Gastroesophageal sphincter (tissue), 4 donors: ENCODE data around the gene NCR3LG1. TPM values are rescaled to one million over a fixed set of nuclear protein-coding genes. Genes with fewer than 3 reads are reported as not detected.

Experiments used
- ATAC-seq: fragments of 150-250 bp; one replicate; pipeline ENCODE4 v1.9.1; 2016; ENCODE audit warnings: mild to moderate bottlenecking, moderate library complexity
- H3K27ac ChIP-seq, 4 donors: fragments of 200-600 bp; sonication (generic) in 3 of 4; 1 replicate in 3 of 4; 2 replicates in 1 of 4; pipeline ENCODE4 v1.5.1; 2016 to 2019
- H3K27me3 ChIP-seq: fragments of 200-600 bp; sonication (generic); one replicate; pipeline ENCODE4 v1.5.1; 2019
- H3K36me3 ChIP-seq, 2 donors: fragments of 200-600 bp; sonication (generic); one replicate each; pipeline ENCODE4 v1.5.1; 2019; ENCODE audit warnings: control low read depth in 1 of 2
- H3K4me1 ChIP-seq, 3 donors: fragments of 200-600 bp; sonication (generic); 1 replicate in 2 of 3; 2 replicates in 1 of 3; pipeline ENCODE4 v1.5.1; 2016 to 2019; ENCODE audit warnings: control low read depth in 2 of 3
- H3K4me3 ChIP-seq, 2 donors: fragments of 200-600 bp; sonication (generic); one replicate each; pipeline ENCODE4 v1.5.1; 2019; ENCODE audit warnings: mild to moderate bottlenecking in 1 of 2, moderate library complexity in 1 of 2
- H3K9me3 ChIP-seq, 3 donors: fragments of 200-600 bp; sonication (generic); one replicate each; pipeline ENCODE4 v1.5.1; 2017 to 2019; ENCODE audit warnings: control low read depth in 2 of 3
- EP300 ChIP-seq: sonication (generic); formaldehyde crosslinking; IDR thresholded peaks from one replicate; pipeline ENCODE4 v1.6.1; 2017; ENCODE audit warnings: antibody characterized with exemption, mild to moderate bottlenecking
- POLR2A ChIP-seq, 2 donors: fragments of 450-650 bp; IDR thresholded peaks; one replicate each; pipeline ENCODE4 v1.6.1; 2017; ENCODE audit warnings: antibody characterized with exemption in 2 of 2, mild to moderate bottlenecking in 2 of 2, moderate library complexity in 1 of 2
- POLR2AphosphoS5 ChIP-seq: sonication (generic); formaldehyde crosslinking; IDR thresholded peaks from one replicate; pipeline ENCODE4 v1.6.1; 2017; ENCODE audit warnings: antibody characterized with exemption
- WGBS, 2 donors: methylation state at CpG; one replicate each; pipeline ENCODE4 v1.1.5; 2018; ENCODE audit warnings: low coverage in 1 of 2; 5-methylcytosine and 5-hydroxymethylcytosine counted together
- total RNA-seq, 4 donors: library from RNA; depleted of rRNA; stranded (reverse); fragments of >200 nt; gene quantifications; one replicate each; pipeline ENCODE4 v1.1.0, GENCODE V29; 2016
- TF ChIP-seq, protein P1 (sequence below), 4 experiments: fragments of 200-600 bp in 2 of 4; fragments of 450-650 bp in 2 of 4; sonication (generic) in 1 of 4; IDR thresholded peaks; one replicate each; pipeline ENCODE4 v1.5.1; 2017 to 2019; ENCODE audit warnings: antibody characterized with exemption in 4 of 4, mild to moderate bottlenecking in 2 of 4, moderate library complexity in 2 of 4

Gene NCR3LG1
- total RNA-seq, 4 donors from 2014 or later, result 2.7 to 4.7 (median 3.9) TPM

DNA sequence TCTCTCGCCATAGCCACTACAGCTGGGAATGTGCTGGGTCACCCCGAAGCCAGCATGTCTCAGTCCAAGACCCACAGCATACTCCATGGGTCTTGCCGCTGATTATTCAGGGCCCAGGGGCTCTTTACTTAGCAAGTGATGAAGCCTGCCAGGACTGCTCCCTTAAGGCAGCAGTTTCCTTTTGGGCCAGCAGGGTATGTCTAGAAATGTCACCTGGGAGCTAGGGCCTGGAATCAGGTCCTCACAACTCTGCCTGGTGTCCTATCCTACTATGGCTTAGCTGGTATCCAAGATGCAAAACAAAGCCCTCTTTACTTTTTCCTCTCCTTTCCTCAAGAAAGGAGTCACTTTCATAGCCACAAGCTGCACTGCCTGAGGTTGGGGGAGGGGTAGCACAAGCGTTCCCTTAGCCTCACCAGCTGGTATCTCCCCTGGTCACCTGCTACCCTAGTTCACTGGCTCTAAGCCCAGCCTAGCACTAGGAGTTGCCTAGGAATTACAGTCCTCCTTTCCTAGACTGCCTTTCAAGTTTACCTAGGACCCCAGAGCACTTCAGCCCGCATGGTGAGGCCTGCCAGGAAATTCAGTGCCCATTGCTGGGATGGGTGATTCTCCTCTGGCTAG, 22.6 kb upstream of the NCR3LG1 start:
- H3K27ac ChIP-seq, result no peak overlapping the region
- no peaks in the 10 kb centered on the region for H3K27me3 ChIP-seq
- peaks cover 0 to under 1% (median 0%) of the 10 kb centered on the region in 3 donors for H3K4me1 ChIP-seq
- WGBS, 2 donors, result 80 to 85% methylated on average over 1 to 3 of the region's 5 CpGs
- no peak for ATAC-seq
- H3K9me3 ChIP-seq, result no peaks in the 10 kb centered on the region
- TF ChIP-seq, protein P1, sequence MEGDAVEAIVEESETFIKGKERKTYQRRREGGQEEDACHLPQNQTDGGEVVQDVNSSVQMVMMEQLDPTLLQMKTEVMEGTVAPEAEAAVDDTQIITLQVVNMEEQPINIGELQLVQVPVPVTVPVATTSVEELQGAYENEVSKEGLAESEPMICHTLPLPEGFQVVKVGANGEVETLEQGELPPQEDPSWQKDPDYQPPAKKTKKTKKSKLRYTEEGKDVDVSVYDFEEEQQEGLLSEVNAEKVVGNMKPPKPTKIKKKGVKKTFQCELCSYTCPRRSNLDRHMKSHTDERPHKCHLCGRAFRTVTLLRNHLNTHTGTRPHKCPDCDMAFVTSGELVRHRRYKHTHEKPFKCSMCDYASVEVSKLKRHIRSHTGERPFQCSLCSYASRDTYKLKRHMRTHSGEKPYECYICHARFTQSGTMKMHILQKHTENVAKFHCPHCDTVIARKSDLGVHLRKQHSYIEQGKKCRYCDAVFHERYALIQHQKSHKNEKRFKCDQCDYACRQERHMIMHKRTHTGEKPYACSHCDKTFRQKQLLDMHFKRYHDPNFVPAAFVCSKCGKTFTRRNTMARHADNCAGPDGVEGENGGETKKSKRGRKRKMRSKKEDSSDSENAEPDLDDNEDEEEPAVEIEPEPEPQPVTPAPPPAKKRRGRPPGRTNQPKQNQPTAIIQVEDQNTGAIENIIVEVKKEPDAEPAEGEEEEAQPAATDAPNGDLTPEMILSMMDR (IDR thresholded peaks at IDR 0.05), result no peak
- TF ChIP-seq EP300, result no peak
- no peak for TF ChIP-seq POLR2AphosphoS5
- TF ChIP-seq POLR2A (IDR thresholded peaks at IDR 0.05), result no peak
- H3K4me3 ChIP-seq, result no peak overlapping the region
- H3K36me3 ChIP-seq, result peaks cover 0 to 50% of the 10 kb centered on the region in 2 donors

DNA sequence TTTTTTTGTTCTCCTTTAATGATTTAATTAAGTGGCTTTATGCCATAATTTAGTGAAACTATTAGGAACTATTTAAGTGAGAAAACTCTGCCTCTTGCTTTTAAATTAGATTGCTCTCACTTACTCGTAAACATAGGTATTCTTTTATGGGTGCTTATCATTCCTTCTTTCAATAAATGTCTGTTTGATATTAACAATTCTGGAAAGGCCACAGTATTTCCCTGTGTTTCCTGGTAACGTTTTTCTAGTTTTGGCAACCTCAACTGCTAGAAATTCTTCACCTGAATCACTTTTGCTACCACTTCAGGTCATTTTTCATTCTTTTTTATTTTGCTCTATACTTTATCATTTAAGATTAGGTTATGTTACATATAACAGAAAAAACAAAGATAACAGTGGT, 19.9 kb upstream of the NCR3LG1 start:
- H3K27me3 ChIP-seq, result no peaks in the 10 kb centered on the region
- WGBS, 2 donors, result 19 to 41% methylated on average over 2 of the region's 2 CpGs
- peaks cover 0 to 5% (median 0%) of the 10 kb centered on the region in 3 donors for H3K4me1 ChIP-seq
- no peaks in the 10 kb centered on the region for H3K9me3 ChIP-seq
- no peak for ATAC-seq
- no peak overlapping the region for H3K27ac ChIP-seq
- TF ChIP-seq EP300 (no peak), POLR2A (IDR thresholded peaks at IDR 0.05) (no peak), POLR2AphosphoS5 (no peak)
- TF ChIP-seq, protein P1 (IDR thresholded peaks at IDR 0.05), result no peak
- no peak overlapping the region for H3K4me3 ChIP-seq
- peaks cover 0 to 47% of the 10 kb centered on the region in 2 donors for H3K36me3 ChIP-seq

DNA sequence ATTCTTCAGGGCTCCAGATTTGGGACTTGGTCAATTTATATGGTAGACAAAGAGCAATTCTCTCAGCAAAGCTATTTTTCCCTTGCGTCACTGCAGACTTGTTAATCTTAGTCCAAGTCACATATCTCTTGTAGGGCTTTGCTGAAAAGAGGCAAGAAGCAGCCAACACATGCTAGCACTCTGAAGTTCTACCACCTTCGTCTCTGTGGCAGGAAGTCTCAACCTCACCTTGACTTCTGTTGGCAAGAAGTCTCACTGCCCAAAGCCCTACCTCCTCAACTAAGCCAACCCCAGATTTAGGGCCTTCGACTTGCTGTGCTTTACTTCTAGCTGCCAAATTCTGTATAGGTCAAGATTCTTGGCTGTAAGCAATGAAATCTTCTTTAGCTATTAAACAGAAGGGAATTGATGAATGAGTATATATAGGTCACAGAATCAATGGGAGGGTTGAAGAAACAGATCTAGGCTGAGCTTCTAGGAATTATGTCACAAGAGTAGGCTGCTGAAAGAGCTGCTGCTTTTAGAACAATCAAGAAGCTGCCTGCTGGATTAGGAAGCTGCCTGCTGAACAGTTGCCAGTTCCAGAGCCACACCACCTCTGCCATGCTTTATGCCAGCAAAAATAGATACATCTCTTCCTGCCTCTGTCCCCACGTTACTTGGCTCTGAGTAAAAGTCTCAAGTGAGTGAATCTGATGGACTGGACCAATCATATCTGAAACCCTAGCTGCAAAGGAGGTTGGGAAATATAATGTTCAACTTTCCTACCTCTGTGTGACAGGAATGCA, 17.6 kb upstream of the NCR3LG1 start:
- Histone ChIP-seq H3K4me3 (no peak overlapping the region), H3K27ac (no peak overlapping the region), H3K9me3 (no peaks in the 10 kb centered on the region), H3K4me1 (peaks cover 0 to 5% (median 0%) of the 10 kb centered on the region in 3 donors), H3K36me3 (peaks cover 0 to 47% of the 10 kb centered on the region in 2 donors), H3K27me3 (no peaks in the 10 kb centered on the region)
- WGBS, 2 donors, result 63 to 69% methylated on average over 3 to 4 of the region's 4 CpGs
- no peak for ATAC-seq
- no peak for TF ChIP-seq POLR2AphosphoS5
- TF ChIP-seq POLR2A (IDR thresholded peaks at IDR 0.05), result no peak
- no peak for TF ChIP-seq EP300
- TF ChIP-seq, protein P1 (IDR thresholded peaks at IDR 0.05), result no peak

DNA sequence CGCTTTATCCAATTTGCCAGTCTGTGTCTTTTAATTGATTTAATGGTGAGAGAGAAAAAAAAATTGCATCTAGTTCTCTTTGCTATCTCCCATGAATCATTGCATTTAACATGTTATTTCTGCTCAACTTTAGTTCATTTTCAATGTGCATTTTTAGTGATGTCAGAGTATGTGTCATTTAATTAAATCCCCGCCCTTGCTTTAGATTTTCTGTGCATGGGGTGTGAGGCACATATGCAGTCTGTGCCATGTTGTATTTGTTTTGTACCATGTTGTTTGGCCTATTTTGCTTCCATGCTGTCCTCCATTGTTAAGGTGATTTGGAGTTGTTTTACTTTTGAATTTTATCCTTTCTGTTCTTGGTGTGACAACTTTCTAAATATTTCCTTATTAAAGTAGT, 8.3 kb upstream of the NCR3LG1 start:
- no peak for ATAC-seq
- H3K36me3 ChIP-seq, result no peaks in the 10 kb centered on the region
- H3K9me3 ChIP-seq, result no peaks in the 10 kb centered on the region
- TF ChIP-seq POLR2A (IDR thresholded peaks at IDR 0.05), result no peak
- TF ChIP-seq EP300, result no peak
- TF ChIP-seq POLR2AphosphoS5, result no peak
- TF ChIP-seq, protein P1 (IDR thresholded peaks at IDR 0.05), result no peak
- no peaks in the 10 kb centered on the region for H3K4me1 ChIP-seq
- no peak overlapping the region for H3K27ac ChIP-seq
- no peaks in the 10 kb centered on the region for H3K27me3 ChIP-seq
- 95 to 100% methylated on average over 1 to 2 of the region's 2 CpGs for WGBS, 2 donors
- H3K4me3 ChIP-seq, result no peak overlapping the region
